ENCODE measurements around the gene NINJ1.

The NINJ1 gene

GRCh38 chr9:93110311-93110855 lies 23.7 kb downstream of the NINJ1 start:
- H2AFZ ChIP-seq: no peak overlapping the region
- H3K79me2 ChIP-seq: peaks cover under 1% of the 10 kb centered on the region
- H3K9me3 ChIP-seq (ENCODE audit: control insufficient read depth, low read length): no peaks in the 10 kb centered on the region
- no peak overlapping the region for H3K27ac ChIP-seq
- H3K27me3 ChIP-seq (ENCODE audit: control insufficient read depth, insufficient read depth, low read length): no peaks in the 10 kb centered on the region
- no peak for TF ChIP-seq CTCF (IDR thresholded peaks at IDR 0.05)
- peaks cover 3% of the 10 kb centered on the region for H3K4me1 ChIP-seq
- no peak overlapping the region for H3K9ac ChIP-seq
- no peak overlapping the region for H3K4me2 ChIP-seq (ENCODE audit: low read length)
- H3K36me3 ChIP-seq (ENCODE audit: control insufficient read depth, insufficient read depth, low read length): no peaks in the 10 kb centered on the region
- H3K4me3 ChIP-seq (ENCODE audit: low read depth, low read length): no peak overlapping the region

- H3K4me3 ChIP-seq (ENCODE audit: low read depth, low read length): no peak overlapping the region
- H3K36me3 ChIP-seq (ENCODE audit: control insufficient read depth, insufficient read depth, low read length): no peaks in the 10 kb centered on the region
- H3K9ac ChIP-seq: no peak overlapping the region
- no peak overlapping the region for H2AFZ ChIP-seq
- H3K27me3 ChIP-seq (ENCODE audit: control insufficient read depth, insufficient read depth, low read length): no peaks in the 10 kb centered on the region
- no peak for TF ChIP-seq CTCF (IDR thresholded peaks at IDR 0.05)
- no peak overlapping the region for H3K4me2 ChIP-seq (ENCODE audit: low read length)
- no peak overlapping the region for H3K27ac ChIP-seq
- H3K9me3 ChIP-seq (ENCODE audit: control insufficient read depth, low read length): no peaks in the 10 kb centered on the region
- H3K4me1 ChIP-seq: no peaks in the 10 kb centered on the region
- peaks cover 3% of the 10 kb centered on the region for H3K79me2 ChIP-seq
Measured at GRCh38 chr9:93108291-93109041, 25.6 kb downstream of the NINJ1 start.

- no peak overlapping the region for H3K27ac ChIP-seq
- H3K27me3 ChIP-seq (ENCODE audit: control insufficient read depth, insufficient read depth, low read length): no peaks in the 10 kb centered on the region
- no peak for TF ChIP-seq CTCF (IDR thresholded peaks at IDR 0.05)
- H2AFZ ChIP-seq: no peak overlapping the region
- no peak overlapping the region for H3K4me3 ChIP-seq (ENCODE audit: low read depth, low read length)
- H3K9ac ChIP-seq: no peak overlapping the region
- no peak overlapping the region for H3K4me2 ChIP-seq (ENCODE audit: low read length)
- H3K36me3 ChIP-seq (ENCODE audit: control insufficient read depth, insufficient read depth, low read length): no peaks in the 10 kb centered on the region
- no peaks in the 10 kb centered on the region for H3K4me1 ChIP-seq
- H3K79me2 ChIP-seq: peaks cover 3% of the 10 kb centered on the region
- no peaks in the 10 kb centered on the region for H3K9me3 ChIP-seq (ENCODE audit: control insufficient read depth, low read length)
Measured at GRCh38 chr9:93107825-93108161, 26.3 kb downstream of the NINJ1 start.

- Histone ChIP-seq H3K27ac (no peak overlapping the region), H3K36me3 (ENCODE audit: control insufficient read depth, insufficient read depth, low read length) (no peaks in the 10 kb centered on the region), H3K4me1 (no peaks in the 10 kb centered on the region), H3K79me2 (peaks cover 3% of the 10 kb centered on the region), H3K4me2 (ENCODE audit: low read length) (no peak overlapping the region), H2AFZ (no peak overlapping the region), H3K27me3 (ENCODE audit: control insufficient read depth, insufficient read depth, low read length) (no peaks in the 10 kb centered on the region), H3K9ac (no peak overlapping the region), H3K9me3 (ENCODE audit: control insufficient read depth, low read length) (no peaks in the 10 kb centered on the region), H3K4me3 (ENCODE audit: low read depth, low read length) (no peak overlapping the region)
- no peak for TF ChIP-seq CTCF (IDR thresholded peaks at IDR 0.05)
Measured at GRCh38 chr9:93107151-93107824, 26.8 kb downstream of the NINJ1 start.
